ENCODE results near the gene RPL41. TPM values are rescaled to one million over a fixed set of nuclear protein-coding genes. Genes with fewer than 3 reads are reported as not detected.

Gene RPL41
- total RNA-seq, 1 experiment from 2014 or later, result 3,475 TPM

GRCh38 chr12:56078427-56078826, 38.0 kb upstream of the RPL41 start:
- Histone ChIP-seq H3K9me3 (ENCODE audit: low read depth, low read length, poor library complexity, severe bottlenecking) (no peaks in the 10 kb centered on the region), H3K27me3 (replicated peaks; ENCODE audit: insufficient read depth, low read depth, low read length, poor library complexity) (no peaks in the 10 kb centered on the region), H3K36me3 (ENCODE audit: insufficient read depth, low read length, poor library complexity, severe bottlenecking) (no peaks in the 10 kb centered on the region), H3K27ac (ENCODE audit: low read depth, low read length, poor library complexity, severe bottlenecking) (no peak overlapping the region), H3K4me3 (ENCODE audit: low read depth, low read length, poor library complexity, severe bottlenecking) (no peak overlapping the region), H3K4me1 (ENCODE audit: insufficient read depth, low read length, poor library complexity, severe bottlenecking) (no peaks in the 10 kb centered on the region)
- POLR2A ChIA-PET (ENCODE audit: low non-redundant PET), result no interaction called here
- intact Hi-C loops (cut with micrococcal nuclease; ENCODE audit: unreplicated experiment), result no loop called here
- no TSS peak for BruUV-seq (replicated peaks)
- DNase-seq (ENCODE audit: low spot score), result no peak
- no peak for TF ChIP-seq CTCF (conservative IDR thresholded peaks at IDR 0.05; ENCODE audit: low read depth, low read length)
- TF ChIP-seq EZH2 (IDR thresholded peaks at IDR 0.05; ENCODE audit: borderline replicate concordance, low read depth, low read length, poor library complexity, severe bottlenecking), result no peak
- CTCF ChIA-PET, result interaction anchor here (0.5 to 0.7 kb wide), 5 partner anchors 39 to 1230 kb away, joined by 3 to 12 read pairs (median 3); partner anchors contain the start of genes RBMS2 and ZC3H10

GRCh38 chr12:56078931-56079722, 37.3 kb upstream of the RPL41 start:
- no peaks in the 10 kb centered on the region for H3K27me3 ChIP-seq (replicated peaks; ENCODE audit: insufficient read depth, low read depth, low read length, poor library complexity)
- no peaks in the 10 kb centered on the region for H3K36me3 ChIP-seq (ENCODE audit: insufficient read depth, low read length, poor library complexity, severe bottlenecking)
- BruUV-seq (replicated peaks), result no TSS peak
- H3K9me3 ChIP-seq (ENCODE audit: low read depth, low read length, poor library complexity, severe bottlenecking), result no peaks in the 10 kb centered on the region
- no peak overlapping the region for H3K27ac ChIP-seq (ENCODE audit: low read depth, low read length, poor library complexity, severe bottlenecking)
- peak overlapping the region; percentile 59 for H3K4me3 ChIP-seq (ENCODE audit: low read depth, low read length, poor library complexity, severe bottlenecking)
- intact Hi-C loops (cut with micrococcal nuclease; ENCODE audit: unreplicated experiment), result no loop called here
- ChIA-PET CTCF (interaction anchor here (0.5 to 1.0 kb wide), 5 partner anchors 12 to 340 kb away, joined by 3 to 16 read pairs (median 4); partner anchors contain the start of gene ZC3H10), POLR2A (ENCODE audit: low non-redundant PET) (interaction anchor here (1.1 kb wide), 1 partner anchor 25 kb away, joined by 3 read pairs; the partner anchor contains the start of gene PA2G4)
- TF ChIP-seq EZH2 (IDR thresholded peaks at IDR 0.05; ENCODE audit: borderline replicate concordance, low read depth, low read length, poor library complexity, severe bottlenecking) (no peak), CTCF (conservative IDR thresholded peaks at IDR 0.05; ENCODE audit: low read depth, low read length) (peak; percentile 75)
- DNase-seq (ENCODE audit: low spot score), result peak; percentile 76
- H3K4me1 ChIP-seq (ENCODE audit: insufficient read depth, low read length, poor library complexity, severe bottlenecking), result no peaks in the 10 kb centered on the region

DNA sequence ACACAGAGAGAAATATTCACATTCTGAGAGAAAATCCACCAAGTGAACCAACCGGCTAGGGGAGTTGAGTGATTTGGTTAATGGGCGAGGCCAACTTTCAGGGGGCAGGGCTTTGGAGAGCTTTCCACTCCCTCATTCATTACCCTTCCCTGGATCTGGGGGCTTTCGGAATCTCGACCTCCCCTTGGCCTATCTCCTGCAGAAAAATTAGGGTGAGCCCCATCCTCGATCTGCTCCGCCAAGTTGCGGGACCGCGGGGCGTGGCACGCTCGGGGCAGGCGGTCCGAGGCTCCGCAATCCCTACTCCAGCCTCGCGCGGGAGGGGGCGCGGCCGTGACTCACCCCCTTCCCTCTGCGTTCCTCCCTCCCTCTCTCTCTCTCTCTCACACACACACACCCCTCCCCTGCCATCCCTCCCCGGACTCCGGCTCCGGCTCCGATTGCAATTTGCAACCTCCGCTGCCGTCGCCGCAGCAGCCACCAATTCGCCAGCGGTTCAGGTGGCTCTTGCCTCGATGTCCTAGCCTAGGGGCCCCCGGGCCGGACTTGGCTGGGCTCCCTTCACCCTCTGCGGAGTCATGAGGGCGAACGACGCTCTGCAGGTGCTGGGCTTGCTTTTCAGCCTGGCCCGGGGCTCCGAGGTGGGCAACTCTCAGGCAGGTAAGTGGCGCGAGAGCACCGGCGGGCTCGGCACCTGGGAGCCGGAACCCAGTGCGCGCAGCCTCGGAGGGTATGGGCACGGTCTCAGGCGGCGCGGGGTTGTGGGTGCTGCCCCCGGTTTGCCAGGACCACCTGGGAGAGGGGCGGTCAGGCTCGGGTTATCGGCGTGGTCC, 36.5 kb upstream of the RPL41 start, which contains the start of gene ERBB3:
ERBB3 (plus strand) TSS at position 443 of the 833 bp plus-strand sequence; CDS start at position 579, 136 bp downstream.
- Histone ChIP-seq H3K36me3 (ENCODE audit: insufficient read depth, low read length, poor library complexity, severe bottlenecking) (no peaks in the 10 kb centered on the region), H3K27me3 (replicated peaks; ENCODE audit: insufficient read depth, low read depth, low read length, poor library complexity) (no peaks in the 10 kb centered on the region), H3K27ac (ENCODE audit: low read depth, low read length, poor library complexity, severe bottlenecking) (no peak within 1 kb of the TSS), H3K9me3 (ENCODE audit: low read depth, low read length, poor library complexity, severe bottlenecking) (no peaks in the 10 kb centered on the region), H3K4me3 (ENCODE audit: low read depth, low read length, poor library complexity, severe bottlenecking) (peak within 1 kb of the TSS; percentile 59), H3K4me1 (ENCODE audit: insufficient read depth, low read length, poor library complexity, severe bottlenecking) (no peaks in the 10 kb centered on the region)
- ChIA-PET POLR2A (ENCODE audit: low non-redundant PET) (interaction anchor here (1.1 kb wide), 1 partner anchor 24 kb away, joined by 3 read pairs; the partner anchor contains the start of gene PA2G4), CTCF (interaction anchor here (0.5 to 1.0 kb wide), 4 partner anchors 11 to 341 kb away, joined by 3 to 16 read pairs (median 4); no protein-coding TSS in a partner anchor)
- intact Hi-C loops (cut with micrococcal nuclease; ENCODE audit: unreplicated experiment), result no loop called here
- peak; percentile 83 for DNase-seq (ENCODE audit: low spot score)
- no peak for TF ChIP-seq EZH2 (IDR thresholded peaks at IDR 0.05; ENCODE audit: borderline replicate concordance, low read depth, low read length, poor library complexity, severe bottlenecking)
- TF ChIP-seq CTCF (conservative IDR thresholded peaks at IDR 0.05; ENCODE audit: low read depth, low read length), result no peak
- no TSS peak for BruUV-seq (replicated peaks)
